SK-N-SH (cell line): ENCODE results near the gene BLOC1S6. TPM values are rescaled to one million over a fixed set of nuclear protein-coding genes. Genes with fewer than 3 reads are reported as not detected.

ENCODE experiments used
- CTCF ChIA-PET: fragments of 300-600, 350-600 bp; formaldehyde crosslinking; extraction: SDS; loops from one replicate; lab custom pipeline; 2021; lab: Yijun Ruan, JAX
- POLR2A ChIA-PET: fragments of 350-600 bp; sonication (Branson Sonifier 250); formaldehyde crosslinking; extraction: SDS; loops from one replicate; lab custom pipeline; 2020; ENCODE audit warnings: antibody characterized with exemption, inconsistent platforms; lab: Yijun Ruan, JAX
- DNase-seq: peaks from one replicate; pipeline ENCODE4 v3.0.0; 2012
- H2AFZ ChIP-seq: fragments of 200-600 bp; sonication (generic); 2 replicates; pipeline ENCODE4 v1.8.1; 2016; ENCODE audit warnings: antibody characterized with exemption, mild to moderate bottlenecking, low read depth
- H3F3A ChIP-seq: fragments of 200-600 bp; sonication (generic); replicated peaks from 2 replicates; pipeline ENCODE3; 2016; ENCODE audit warnings: antibody characterized with exemption, mild to moderate bottlenecking; ENCODE audit not compliant: insufficient read depth
- H3K27ac ChIP-seq, 2 experiments: fragments of 200-500 bp in 1 of 2; fragments of 200-600 bp in 1 of 2; sonication (Bioruptor generic) in 1 of 2; sonication (generic), shearing (Covaris generic) in 1 of 2; 2 replicates each; pipeline versions ENCODE4 v1.5.1 to v1.6.1; 2014 to 2016; ENCODE audit warnings: low read depth in 2 of 2, inconsistent platforms in 1 of 2, low read length in 1 of 2, mild to moderate bottlenecking in 1 of 2, mixed read lengths in 1 of 2
- H3K27me3 ChIP-seq: fragments of 200-600 bp; sonication (generic), shearing (Covaris generic); 2 replicates; pipeline ENCODE4 v1.6.1; 2016; ENCODE audit warnings: mixed run types; ENCODE audit not compliant: insufficient read depth
- H3K36me3 ChIP-seq, 2 experiments: fragments of 200-500 bp in 1 of 2; fragments of 200-600 bp in 1 of 2; sonication (Bioruptor generic) in 1 of 2; sonication (generic) in 1 of 2; replicated peaks in 1 of 2; 2 replicates each; pipeline versions ENCODE3 to v1.5.1; 2014 to 2016; ENCODE audit warnings: low read length in 1 of 2, mild to moderate bottlenecking in 1 of 2; ENCODE audit not compliant: insufficient read depth in 2 of 2, control insufficient read depth in 1 of 2
- H3K4me1 ChIP-seq, 2 experiments: fragments of 200-500 bp in 1 of 2; fragments of 200-600 bp in 1 of 2; sonication (Bioruptor generic) in 1 of 2; sonication (generic), shearing (Covaris generic) in 1 of 2; 2 replicates each; pipeline versions ENCODE4 v1.5.1 to v1.6.1; 2014 to 2016; ENCODE audit warnings: low read depth in 1 of 2, low read length in 1 of 2, mixed run types in 1 of 2; ENCODE audit not compliant: insufficient read depth in 2 of 2, control insufficient read depth in 1 of 2
- H3K4me2 ChIP-seq: fragments of 200-600 bp; sonication (generic), shearing (Covaris generic); 2 replicates; pipeline ENCODE4 v1.6.1; 2017; ENCODE audit warnings: mixed run types
- H3K4me3 ChIP-seq, 2 experiments: fragments of 200-500 bp in 1 of 2; fragments of 200-600 bp in 1 of 2; sonication (Bioruptor generic) in 1 of 2; sonication (generic), shearing (Covaris generic) in 1 of 2; 2 replicates each; pipeline versions ENCODE4 v1.5.1 to v1.8.1; 2014 to 2016; ENCODE audit warnings: low read depth in 2 of 2, inconsistent platforms in 1 of 2, low read length in 1 of 2, mild to moderate bottlenecking in 1 of 2, mixed read lengths in 1 of 2, moderate library complexity in 1 of 2
- H3K79me2 ChIP-seq: fragments of 200-600 bp; sonication (generic); 2 replicates; pipeline ENCODE4 v1.8.1; 2017; ENCODE audit warnings: mild to moderate bottlenecking; ENCODE audit not compliant: insufficient read depth
- H3K9ac ChIP-seq: fragments of 200-600 bp; sonication (generic); 2 replicates; pipeline ENCODE4 v1.6.1; 2017; ENCODE audit warnings: mixed run types
- H3K9me2 ChIP-seq: fragments of 200-600 bp; sonication (generic); 2 replicates; pipeline ENCODE4 v1.6.1; 2017; ENCODE audit warnings: mixed run types
- H3K9me3 ChIP-seq: fragments of 200-600 bp; sonication (generic); 2 replicates; pipeline ENCODE4 v1.6.1; 2017; ENCODE audit warnings: mixed run types, mild to moderate bottlenecking, moderate library complexity
- H4K20me1 ChIP-seq: fragments of 200-600 bp; sonication (generic); 2 replicates; pipeline ENCODE4 v1.6.1; 2017; ENCODE audit warnings: mild to moderate bottlenecking, mixed run types; ENCODE audit not compliant: insufficient read depth
- CHD2 ChIP-seq: fragments of 150-350 bp; IDR thresholded peaks from 2 replicates; pipeline ENCODE4 v1.6.1; 2018; ENCODE audit warnings: low read length; ENCODE audit not compliant: partially characterized antibody
- EP300 ChIP-seq, 2 experiments: IDR thresholded peaks; 2 replicates each; pipeline versions ENCODE4 v1.4.0 to v1.6.1; 2012; ENCODE audit warnings: borderline replicate concordance in 1 of 2, low read depth in 1 of 2, low read length in 1 of 2
- EZH2phosphoT487 ChIP-seq: fragments of 200-600 bp; sonication (generic); IDR thresholded peaks from 2 replicates; pipeline ENCODE4 v1.6.1; 2017; ENCODE audit warnings: low read depth, mixed run types, mild to moderate bottlenecking, antibody characterized with exemption, moderate library complexity, borderline replicate concordance
- FOXJ3 ChIP-seq: sonication (generic); formaldehyde crosslinking; IDR thresholded peaks from 2 replicates; pipeline ENCODE4 v1.5.1; 2020; ENCODE audit warnings: mild to moderate bottlenecking, missing genetic modification reagents
- GABPA ChIP-seq: IDR thresholded peaks from 2 replicates; pipeline ENCODE4 v1.4.0; 2012; ENCODE audit warnings: low read depth, mild to moderate bottlenecking
- JUND ChIP-seq: IDR thresholded peaks from 2 replicates; pipeline ENCODE4 v1.4.0; 2012
- MXI1 ChIP-seq: IDR thresholded peaks from 2 replicates; pipeline ENCODE4 v1.6.1; 2012; ENCODE audit warnings: mild to moderate bottlenecking, low read depth, low read length, improper control_type of control experiment
- NRF1 ChIP-seq: IDR thresholded peaks from 2 replicates; pipeline ENCODE4 v1.6.1; 2012; ENCODE audit warnings: low read depth, mild to moderate bottlenecking, low read length
- POLR2AphosphoS5 ChIP-seq: IDR thresholded peaks from 2 replicates; pipeline ENCODE4 v1.6.1; 2012; ENCODE audit warnings: low read depth, low read length
- RAD21 ChIP-seq: IDR thresholded peaks from 2 replicates; pipeline ENCODE4 v1.6.1; 2012; ENCODE audit warnings: mild to moderate bottlenecking, low read length
- REST ChIP-seq: IDR thresholded peaks from 2 replicates; pipeline ENCODE4 v1.6.1; 2012; ENCODE audit warnings: mild to moderate bottlenecking, low read depth, low read length, moderate library complexity
- RFX5 ChIP-seq: IDR thresholded peaks from 2 replicates; pipeline ENCODE4 v1.6.1; 2012; ENCODE audit warnings: mild to moderate bottlenecking, improper control_type of control experiment, low read length
- SMC3 ChIP-seq: IDR thresholded peaks from 2 replicates; pipeline ENCODE4 v1.6.1; 2012; ENCODE audit warnings: low read depth, low read length, improper control_type of control experiment
- TAF1 ChIP-seq: IDR thresholded peaks from 2 replicates; pipeline ENCODE4 v1.6.1; 2012; ENCODE audit warnings: low read depth, mild to moderate bottlenecking, low read length, moderate library complexity, borderline replicate concordance
- TEAD4 ChIP-seq: IDR thresholded peaks from 2 replicates; pipeline ENCODE4 v1.4.0; 2012; ENCODE audit warnings: mild to moderate bottlenecking, borderline replicate concordance; ENCODE audit not compliant: insufficient read depth
- YY1 ChIP-seq: IDR thresholded peaks from 2 replicates; pipeline ENCODE4 v1.4.0; 2012; ENCODE audit warnings: low read depth, mild to moderate bottlenecking
- WGBS: methylation state at CpG from one replicate; pipeline ENCODE4 v1.1.6; 2017; ENCODE audit warnings: low lambda C conversion rate; 5-methylcytosine and 5-hydroxymethylcytosine counted together
- polyA plus RNA-seq, 3 experiments: library from polyadenylated mRNA; depleted of rRNA; stranded (reverse); fragments of >200 nt; gene quantifications; 2 replicates each; pipeline ENCODE4 v1.2.3, GENCODE V29; 2012

The BLOC1S6 gene
- polyA plus RNA-seq, 1 of the 3 experiments (the other 2 are of a cell fraction) = 11.3 TPM

GRCh38 chr15:45644437-45644836, 57.3 kb downstream of the BLOC1S6 start:
- no peak overlapping the region for H3K4me2 ChIP-seq
- no peaks in the 10 kb centered on the region for H3K9me3 ChIP-seq
- H4K20me1 ChIP-seq = no peaks in the 10 kb centered on the region
- ChIA-PET CTCF (interaction anchor here (1.3 kb wide), 1 partner anchor 9 kb away, joined by 4 read pairs; the partner anchor contains the start of gene SQOR), POLR2A (no interaction called here)
- H3K27ac ChIP-seq = no peak overlapping the region
- H3K9ac ChIP-seq = no peak overlapping the region
- no peaks in the 10 kb centered on the region for H3K9me2 ChIP-seq
- DNase-seq = no peak
- no peak overlapping the region for H2AFZ ChIP-seq
- no peaks in the 10 kb centered on the region for H3K79me2 ChIP-seq
- H3K36me3 ChIP-seq = no peaks in the 10 kb centered on the region
- peaks cover 0 to 21% of the 10 kb centered on the region in 2 experiments; a peak in 2 of 4 replicates for H3K4me1 ChIP-seq
- WGBS = 66% methylated on average over 2 of the region's 2 CpGs
- no peaks in the 10 kb centered on the region for H3K27me3 ChIP-seq
- H3K4me3 ChIP-seq = no peak overlapping the region
- TF ChIP-seq REST (no peak), RAD21 (no peak), SMC3 (no peak), EZH2phosphoT487 (no peak), MXI1 (no peak), EP300 (IDR thresholded peaks at IDR 0.05; ENCODE audit: borderline replicate concordance in 1 of 2, low read depth in 1 of 2, low read length in 1 of 2) (no peak), JUND (no peak), RFX5 (no peak), TEAD4 (no peak), TAF1 (no peak), YY1 (no peak), NRF1 (no peak), POLR2AphosphoS5 (no peak), GABPA (no peak), FOXJ3 (no peak), CHD2 (no peak)
- TF ChIP-seq, all 33 proteins: peak for 0
- peaks cover 29% of the 10 kb centered on the region for H3F3A ChIP-seq
